ENCODE measurements around the gene ABCB4. TPM values are rescaled to one million over a fixed set of nuclear protein-coding genes. Genes with fewer than 3 reads are reported as not detected.
"Not testable (repeated sequence)": the region's sequence is repeated elsewhere in the genome, so short reads cannot be mapped to it uniquely, and the experiment has no call there.

ABCB4 gene
- total RNA-seq, 2 donors from 2014 or later = not detected

DNA sequence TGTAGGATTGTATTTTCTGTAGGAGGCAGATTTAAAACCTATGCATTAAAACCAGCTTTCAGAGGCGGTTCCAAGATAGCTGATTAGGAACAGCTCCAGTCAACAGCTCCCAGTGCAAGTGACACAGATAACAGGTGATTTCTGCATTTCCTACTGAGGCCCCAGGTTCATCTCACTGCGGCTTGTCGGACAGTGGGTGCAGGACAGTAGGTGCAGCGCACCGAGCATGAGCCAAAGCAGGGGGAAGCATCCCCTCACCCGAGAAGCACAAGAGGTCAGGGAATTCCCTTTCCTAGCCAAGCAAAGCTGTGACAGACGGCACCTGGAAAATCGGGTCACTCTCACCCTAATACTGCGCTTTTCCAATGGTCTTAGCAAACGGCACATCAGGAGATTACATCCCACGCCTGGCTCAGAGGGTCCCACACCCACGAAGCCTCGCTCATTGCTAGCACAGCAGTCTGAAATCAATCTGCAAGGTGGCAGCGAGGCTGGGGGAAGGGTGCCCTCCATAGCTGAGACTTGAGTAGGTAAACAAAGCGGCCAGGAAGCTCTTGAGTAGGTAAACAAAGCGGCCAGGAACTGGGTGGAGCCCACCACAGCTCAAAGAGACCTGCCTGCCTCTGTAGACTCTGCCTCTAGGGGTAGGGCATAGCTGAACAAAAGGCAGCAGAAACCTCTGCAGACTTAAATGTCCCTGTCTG is 10.5 kb downstream of the ABCB4 start:
- not testable (repeated sequence) for H3K36me3 Mint-ChIP-seq (ENCODE audit: low read depth); H3K4me1 Mint-ChIP-seq; H3K27ac Mint-ChIP-seq; ATAC-seq (replicated peaks); H3K9me3 Mint-ChIP-seq; H3K4me3 Mint-ChIP-seq
- H3K27me3 Mint-ChIP-seq = peaks cover 16% of the 10 kb centered on the region

DNA sequence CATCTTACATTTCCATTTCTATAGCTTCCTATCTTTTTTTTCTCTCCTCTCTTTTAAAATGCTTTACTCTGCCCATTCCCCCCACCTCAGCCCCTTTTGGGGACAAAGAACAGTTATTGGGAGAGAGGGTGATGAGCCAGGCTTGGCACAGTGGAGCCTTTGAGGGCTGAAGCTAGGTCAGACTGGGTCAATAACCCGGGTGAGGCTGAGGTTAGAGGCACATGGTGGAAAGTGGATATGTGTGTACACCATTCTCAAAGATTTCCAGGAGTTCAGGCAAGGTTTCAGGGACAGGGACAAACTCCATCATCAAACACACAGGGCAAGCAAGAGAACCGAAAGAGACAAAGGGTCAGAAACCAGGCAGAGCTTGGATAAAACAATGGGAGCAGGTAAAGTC is 11.5 kb downstream of the ABCB4 start:
- H3K9me3 Mint-ChIP-seq = no peaks in the 10 kb centered on the region
- peaks cover 19% of the 10 kb centered on the region for H3K27me3 Mint-ChIP-seq
- no peaks in the 10 kb centered on the region for H3K4me1 Mint-ChIP-seq
- no peak for ATAC-seq (replicated peaks)
- no peaks in the 10 kb centered on the region for H3K36me3 Mint-ChIP-seq (ENCODE audit: low read depth)
- no peak overlapping the region for H3K27ac Mint-ChIP-seq
- no peak overlapping the region for H3K4me3 Mint-ChIP-seq

DNA sequence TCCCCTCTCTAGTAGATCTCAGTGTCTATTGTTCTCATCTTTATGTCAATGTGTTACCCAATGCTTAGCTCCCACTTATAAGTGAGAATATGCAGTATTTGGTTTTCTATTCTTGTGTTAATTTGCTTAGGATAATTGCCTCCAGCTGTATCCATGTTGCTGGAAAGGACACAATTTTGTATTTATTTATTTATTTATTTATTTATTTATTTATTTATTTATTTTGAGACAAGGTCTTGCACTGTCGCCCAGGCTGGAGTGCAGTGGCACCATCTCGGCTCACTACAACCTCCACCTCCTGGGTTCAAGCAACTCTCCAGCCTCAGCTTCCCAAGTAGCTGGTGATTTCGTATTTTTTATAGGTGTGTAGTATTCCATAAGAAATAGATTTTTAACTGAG is 15.0 kb downstream of the ABCB4 start:
- peaks cover 18% of the 10 kb centered on the region for H3K27me3 Mint-ChIP-seq
- not testable (repeated sequence) for ATAC-seq (replicated peaks); H3K27ac Mint-ChIP-seq; H3K36me3 Mint-ChIP-seq (ENCODE audit: low read depth); H3K9me3 Mint-ChIP-seq; H3K4me3 Mint-ChIP-seq; H3K4me1 Mint-ChIP-seq

DNA sequence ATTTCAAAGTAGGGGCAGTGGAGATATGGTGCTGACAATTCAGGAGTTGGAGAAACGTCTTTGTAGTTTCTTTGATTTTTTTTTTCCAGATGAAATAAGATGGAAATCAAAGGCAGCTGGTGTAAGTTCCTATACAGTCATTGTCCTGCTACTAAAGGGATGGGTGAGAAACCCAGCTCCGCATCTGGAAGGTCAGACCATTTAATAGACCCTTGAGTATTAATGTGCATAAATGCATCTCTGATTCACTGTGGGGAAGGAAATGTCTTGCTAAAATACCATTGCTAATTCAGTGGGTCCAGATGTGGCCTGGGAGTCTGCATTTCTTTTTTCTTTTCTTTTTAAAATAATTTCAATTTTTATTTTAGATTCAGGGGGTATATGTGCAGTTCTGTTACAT is 15.5 kb downstream of the ABCB4 start:
- H3K4me3 Mint-ChIP-seq = no peak overlapping the region
- peaks cover 18% of the 10 kb centered on the region for H3K27me3 Mint-ChIP-seq
- H3K4me1 Mint-ChIP-seq = no peaks in the 10 kb centered on the region
- H3K36me3 Mint-ChIP-seq (ENCODE audit: low read depth) = no peaks in the 10 kb centered on the region
- ATAC-seq (replicated peaks) = no peak
- no peak overlapping the region for H3K27ac Mint-ChIP-seq
- no peaks in the 10 kb centered on the region for H3K9me3 Mint-ChIP-seq

DNA sequence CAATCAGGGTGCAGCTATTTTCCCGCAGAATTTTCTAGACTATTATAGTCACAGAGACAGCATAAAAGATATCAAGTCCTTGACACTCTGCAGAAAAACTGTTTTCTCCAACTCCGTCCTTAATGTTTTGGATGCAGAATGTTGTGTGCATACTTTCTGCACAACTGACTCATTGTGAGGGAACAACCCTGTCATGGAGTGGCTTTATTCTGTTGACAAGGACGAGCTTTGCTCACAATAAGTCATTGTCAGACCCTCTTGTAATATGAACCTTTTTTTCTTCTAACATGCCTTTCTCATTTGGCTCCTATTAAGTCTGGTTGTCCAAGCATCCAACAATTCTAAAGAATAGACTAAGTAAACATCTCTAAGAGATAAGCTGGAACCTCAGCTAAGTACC is 17.3 kb downstream of the ABCB4 start:
- peaks cover 14% of the 10 kb centered on the region for H3K27me3 Mint-ChIP-seq
- no peak overlapping the region for H3K4me3 Mint-ChIP-seq
- H3K36me3 Mint-ChIP-seq (ENCODE audit: low read depth) = no peaks in the 10 kb centered on the region
- ATAC-seq (replicated peaks) = no peak
- no peaks in the 10 kb centered on the region for H3K4me1 Mint-ChIP-seq
- no peak overlapping the region for H3K27ac Mint-ChIP-seq
- H3K9me3 Mint-ChIP-seq = no peaks in the 10 kb centered on the region

DNA sequence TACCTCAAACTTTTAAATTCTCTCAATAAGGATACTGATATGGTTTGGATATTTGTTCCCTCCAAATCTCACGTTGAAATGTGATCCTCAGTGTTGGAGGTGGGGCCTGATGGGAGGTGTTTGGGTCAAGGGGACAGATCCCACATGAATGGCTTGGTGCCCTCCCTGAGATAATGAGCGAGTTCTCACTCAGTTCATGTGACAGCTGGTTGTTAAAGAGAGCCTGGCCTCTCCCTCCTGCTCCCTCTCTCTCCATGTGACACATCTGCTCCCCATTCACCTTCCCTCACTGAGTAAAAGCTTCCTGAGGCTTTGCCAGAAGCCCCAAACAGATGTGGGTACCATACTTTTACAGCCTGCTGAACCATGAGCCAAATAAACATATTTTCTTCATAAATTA is 19.2 kb downstream of the ABCB4 start:
- ATAC-seq (replicated peaks) = no peak
- Mint-ChIP-seq H3K4me1 (no peaks in the 10 kb centered on the region), H3K4me3 (no peak overlapping the region), H3K27me3 (peaks cover 20% of the 10 kb centered on the region), H3K27ac (no peak overlapping the region), H3K9me3 (no peaks in the 10 kb centered on the region), H3K36me3 (ENCODE audit: low read depth) (no peaks in the 10 kb centered on the region)

DNA sequence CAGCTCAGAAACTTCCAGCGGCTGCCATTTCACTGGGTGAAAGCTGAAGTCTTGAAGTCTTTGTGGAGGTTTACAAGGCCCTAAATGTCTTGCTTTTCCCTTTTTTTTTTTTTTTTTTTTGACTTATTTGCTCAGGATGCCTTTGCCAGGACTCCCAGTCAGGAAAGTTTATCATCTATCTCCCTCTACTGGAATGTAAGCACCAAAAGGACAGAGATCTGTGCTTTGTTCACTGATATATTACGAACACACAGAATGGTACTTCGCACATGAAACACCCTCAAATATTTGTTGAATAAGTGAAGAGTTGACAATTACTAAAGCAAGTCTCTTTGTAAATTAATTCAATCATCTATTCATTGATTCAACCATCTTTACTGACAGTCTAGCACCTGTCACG is 23.2 kb downstream of the ABCB4 start:
- ATAC-seq (replicated peaks) = no peak
- Mint-ChIP-seq H3K9me3 (no peaks in the 10 kb centered on the region), H3K27ac (no peak overlapping the region), H3K36me3 (ENCODE audit: low read depth) (no peaks in the 10 kb centered on the region), H3K4me3 (no peak overlapping the region), H3K27me3 (peaks cover 20% of the 10 kb centered on the region), H3K4me1 (no peaks in the 10 kb centered on the region)

DNA sequence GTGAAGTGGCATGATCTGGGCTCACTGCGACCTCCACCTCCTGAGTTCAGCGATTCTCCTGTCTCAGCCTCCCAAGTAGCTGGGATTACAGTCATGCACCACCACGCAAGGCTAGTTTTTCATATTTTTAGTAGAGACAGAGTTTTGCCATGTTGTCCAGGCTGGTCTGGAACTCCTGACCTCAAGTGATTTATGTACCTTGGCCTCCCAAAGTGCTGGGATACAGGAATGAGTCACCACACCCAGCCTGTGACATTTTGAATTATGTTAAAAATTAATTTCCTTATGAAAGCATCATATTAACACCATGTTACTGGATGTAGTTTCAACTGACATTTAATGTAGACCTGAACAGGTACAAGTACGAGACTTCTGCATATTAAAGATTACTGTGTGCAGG is 24.3 kb downstream of the ABCB4 start:
- peaks cover 14% of the 10 kb centered on the region for H3K27me3 Mint-ChIP-seq
- H3K27ac Mint-ChIP-seq = no peak overlapping the region
- no peaks in the 10 kb centered on the region for H3K4me1 Mint-ChIP-seq
- no peak for ATAC-seq (replicated peaks)
- H3K4me3 Mint-ChIP-seq = no peak overlapping the region
- no peaks in the 10 kb centered on the region for H3K36me3 Mint-ChIP-seq (ENCODE audit: low read depth)
- no peaks in the 10 kb centered on the region for H3K9me3 Mint-ChIP-seq

DNA sequence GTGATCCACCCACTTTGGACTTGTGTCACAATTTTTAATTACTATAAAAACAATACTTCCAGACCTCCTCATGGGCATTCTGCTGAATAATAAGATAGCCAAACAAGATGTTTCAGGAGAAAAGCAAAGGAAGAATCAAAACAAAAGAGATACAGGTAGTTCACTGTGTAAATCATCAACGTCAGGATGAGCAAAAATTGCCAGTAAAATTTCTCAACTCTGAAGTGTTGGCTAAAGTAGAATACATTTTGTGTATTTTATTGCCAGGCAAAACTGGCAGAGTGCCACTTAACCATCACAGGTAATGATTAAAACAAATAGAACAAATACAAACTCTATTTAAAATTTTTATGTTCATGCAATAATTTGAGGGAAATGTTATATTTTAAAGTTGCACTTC is 24.8 kb downstream of the ABCB4 start:
- no peaks in the 10 kb centered on the region for H3K4me1 Mint-ChIP-seq
- H3K27me3 Mint-ChIP-seq = peaks cover 11% of the 10 kb centered on the region
- no peak for ATAC-seq (replicated peaks)
- H3K9me3 Mint-ChIP-seq = no peaks in the 10 kb centered on the region
- H3K4me3 Mint-ChIP-seq = no peak overlapping the region
- H3K27ac Mint-ChIP-seq = no peak overlapping the region
- no peaks in the 10 kb centered on the region for H3K36me3 Mint-ChIP-seq (ENCODE audit: low read depth)

DNA sequence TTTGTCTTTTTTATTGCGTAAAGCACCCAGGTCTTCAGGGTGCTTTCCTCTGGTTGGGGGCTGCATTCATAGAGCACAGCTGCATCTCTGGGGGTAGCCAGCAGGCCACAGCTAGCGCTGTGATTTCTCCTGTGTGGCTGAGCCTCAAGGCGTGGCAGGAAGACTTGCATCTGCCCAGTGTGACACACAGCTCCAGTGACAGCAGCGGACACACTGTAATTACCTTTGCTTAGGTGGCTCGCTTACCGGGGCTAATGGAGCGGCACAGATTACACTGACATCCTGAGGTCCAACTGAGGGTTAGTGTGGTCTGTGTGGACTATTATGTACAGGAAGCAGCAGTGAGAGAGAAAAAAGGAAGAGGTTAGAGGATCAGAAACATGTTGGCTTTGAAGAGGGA is 27.1 kb downstream of the ABCB4 start:
- Mint-ChIP-seq H3K27me3 (peaks cover 9% of the 10 kb centered on the region), H3K4me3 (no peak overlapping the region), H3K9me3 (no peaks in the 10 kb centered on the region), H3K27ac (no peak overlapping the region), H3K4me1 (no peaks in the 10 kb centered on the region), H3K36me3 (ENCODE audit: low read depth) (no peaks in the 10 kb centered on the region)
- no peak for ATAC-seq (replicated peaks)

DNA sequence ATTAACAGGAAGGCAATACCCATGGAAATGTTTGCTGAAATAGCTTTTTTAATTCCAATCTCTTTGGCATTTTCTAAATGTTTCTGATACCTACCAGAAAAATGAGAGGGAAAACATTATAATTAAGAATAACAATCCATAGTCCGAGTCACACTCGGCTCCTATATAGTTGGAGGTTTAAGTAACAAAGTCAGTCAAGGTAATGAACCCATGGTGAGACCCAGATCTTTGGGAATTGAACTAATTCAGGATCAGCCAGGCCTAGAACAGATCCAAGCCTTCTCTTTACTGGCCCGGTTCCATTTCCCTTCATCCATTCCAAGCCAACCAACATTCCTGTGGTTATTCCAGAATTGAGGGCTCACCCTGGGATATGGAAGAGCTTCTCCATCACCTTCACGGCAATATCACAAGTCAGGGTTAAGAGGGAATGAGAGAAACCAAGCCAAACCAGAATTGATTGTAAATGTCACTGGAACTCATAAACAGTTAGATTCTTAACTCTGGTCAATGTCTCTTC is 28.3 kb downstream of the ABCB4 start:
- no peaks in the 10 kb centered on the region for H3K4me1 Mint-ChIP-seq
- H3K4me3 Mint-ChIP-seq = no peak overlapping the region

DNA sequence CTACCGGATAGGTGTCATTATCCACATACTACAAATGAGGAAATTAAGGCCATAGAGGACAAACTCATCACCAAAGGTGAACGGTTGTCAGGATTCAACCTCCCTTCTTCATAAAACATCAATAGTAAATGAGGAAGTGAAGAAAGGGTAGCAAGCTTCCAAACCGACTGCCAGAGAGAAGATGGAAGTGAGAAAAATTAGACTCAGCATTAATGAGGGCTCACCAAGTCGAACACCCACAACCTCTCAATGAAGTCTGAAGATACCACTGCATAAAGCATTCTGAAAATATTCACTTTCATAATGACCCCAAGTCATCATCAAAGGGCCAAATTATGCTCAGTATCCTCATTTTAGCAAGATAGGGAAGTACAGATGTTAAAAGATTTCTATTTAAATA is 29.6 kb downstream of the ABCB4 start:
- peaks cover 4% of the 10 kb centered on the region for H3K27me3 Mint-ChIP-seq
- H3K27ac Mint-ChIP-seq = no peak overlapping the region
- H3K9me3 Mint-ChIP-seq = no peaks in the 10 kb centered on the region
- no peak overlapping the region for H3K4me3 Mint-ChIP-seq
- no peaks in the 10 kb centered on the region for H3K4me1 Mint-ChIP-seq
- no peaks in the 10 kb centered on the region for H3K36me3 Mint-ChIP-seq (ENCODE audit: low read depth)
- no peak for ATAC-seq (replicated peaks)

More for the DNA sequence above, 28.3 kb downstream of the ABCB4 start:
- Mint-ChIP-seq H3K27ac (no peak overlapping the region), H3K9me3 (no peaks in the 10 kb centered on the region), H3K27me3 (peaks cover 9% of the 10 kb centered on the region), H3K36me3 (ENCODE audit: low read depth) (no peaks in the 10 kb centered on the region)
- no peak for ATAC-seq (replicated peaks)

DNA sequence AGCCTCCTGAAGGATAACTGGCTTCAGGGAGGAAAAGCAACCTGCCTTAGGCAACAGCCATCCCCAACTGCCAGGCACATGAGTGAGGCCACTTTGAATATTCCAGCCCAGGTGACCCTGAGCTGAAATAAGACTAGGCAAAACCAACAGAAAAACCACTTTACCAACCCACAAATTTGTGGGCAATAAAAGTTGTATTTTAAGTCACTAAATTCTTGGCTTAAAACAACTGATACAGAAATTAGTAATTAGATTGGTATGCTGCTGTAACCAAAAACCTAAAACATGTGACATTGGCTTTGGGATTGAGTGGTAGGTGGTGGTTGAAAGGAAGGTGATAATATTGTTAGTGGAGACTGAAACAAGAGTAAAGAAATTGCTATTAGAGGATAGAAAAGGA is 39.9 kb downstream of the ABCB4 start:
- Mint-ChIP-seq H3K27me3 (no peaks in the 10 kb centered on the region), H3K27ac (no peak overlapping the region), H3K36me3 (ENCODE audit: low read depth) (no peaks in the 10 kb centered on the region), H3K4me3 (no peak overlapping the region), H3K9me3 (no peaks in the 10 kb centered on the region), H3K4me1 (no peaks in the 10 kb centered on the region)
- ATAC-seq (replicated peaks) = no peak

DNA sequence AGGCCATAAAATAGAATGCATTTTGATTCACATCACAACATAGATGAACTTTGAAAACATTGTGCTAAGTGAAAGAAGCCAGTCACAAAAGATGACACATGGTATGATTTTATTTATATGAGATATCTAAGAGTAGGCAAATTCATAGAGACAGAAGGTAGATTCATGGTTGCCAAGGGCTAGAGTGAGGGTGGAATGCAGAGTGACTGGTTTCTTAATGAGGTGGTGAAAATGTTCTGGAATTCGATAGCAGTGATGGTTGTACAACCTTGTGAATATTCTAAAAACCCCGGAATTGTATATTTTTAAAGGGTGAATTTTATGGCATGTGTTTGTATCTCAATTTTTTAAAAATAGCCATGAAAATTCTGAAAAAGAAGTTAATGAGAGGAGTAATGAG is 42.9 kb downstream of the ABCB4 start:
- Mint-ChIP-seq H3K4me3 (no peak overlapping the region), H3K27ac (no peak overlapping the region), H3K27me3 (peaks cover 4% of the 10 kb centered on the region), H3K36me3 (ENCODE audit: low read depth) (no peaks in the 10 kb centered on the region), H3K4me1 (no peaks in the 10 kb centered on the region), H3K9me3 (no peaks in the 10 kb centered on the region)
- ATAC-seq (replicated peaks) = no peak

DNA sequence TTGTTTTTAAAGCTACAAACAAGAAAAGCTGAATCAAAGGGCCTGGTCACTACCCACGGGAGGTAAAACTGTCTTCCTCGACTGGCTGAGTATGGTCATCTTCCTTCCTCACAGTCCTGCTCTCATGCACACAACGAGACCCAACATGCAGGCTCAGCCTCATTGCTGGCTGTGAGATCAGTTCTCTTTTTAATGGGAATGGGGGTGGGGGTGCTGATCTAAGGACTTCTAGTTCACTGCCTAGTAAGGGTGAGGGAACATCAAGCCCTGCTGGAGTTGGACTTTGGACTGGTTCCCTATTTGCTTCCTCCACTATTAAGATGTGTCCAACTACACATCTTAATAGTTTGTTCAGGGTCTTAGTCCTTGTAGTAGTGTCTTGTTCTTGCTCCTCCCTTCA is 48.2 kb downstream of the ABCB4 start:
- peaks cover 14% of the 10 kb centered on the region for H3K27me3 Mint-ChIP-seq
- no peak overlapping the region for H3K4me3 Mint-ChIP-seq
- no peaks in the 10 kb centered on the region for H3K4me1 Mint-ChIP-seq
- ATAC-seq (replicated peaks) = no peak
- no peaks in the 10 kb centered on the region for H3K36me3 Mint-ChIP-seq (ENCODE audit: low read depth)
- H3K9me3 Mint-ChIP-seq = no peaks in the 10 kb centered on the region
- H3K27ac Mint-ChIP-seq = no peak overlapping the region

DNA sequence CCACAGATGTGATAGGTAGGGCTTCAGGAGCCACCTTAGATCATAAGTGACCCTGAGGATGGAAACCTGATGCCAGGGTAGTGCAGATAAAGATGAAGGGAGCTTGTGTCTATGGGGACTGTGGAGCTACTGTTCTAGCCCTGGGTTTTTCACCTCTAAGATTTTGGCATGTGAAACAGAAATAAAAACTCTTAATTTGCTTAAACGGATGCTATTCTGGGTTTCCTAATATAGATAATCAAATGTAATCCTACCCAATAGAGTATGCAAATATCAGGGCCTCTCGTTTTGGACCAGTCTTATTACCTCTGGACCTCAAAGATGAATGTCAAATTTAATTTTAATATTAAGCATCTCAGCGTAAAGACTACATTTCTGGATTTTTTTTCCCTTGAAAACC is 49.3 kb downstream of the ABCB4 start:
- Mint-ChIP-seq H3K4me1 (no peaks in the 10 kb centered on the region), H3K27ac (no peak overlapping the region), H3K36me3 (ENCODE audit: low read depth) (no peaks in the 10 kb centered on the region), H3K27me3 (peaks cover 14% of the 10 kb centered on the region), H3K9me3 (no peaks in the 10 kb centered on the region), H3K4me3 (no peak overlapping the region)
- ATAC-seq (replicated peaks) = no peak
